Hepatocyte (in vitro differentiated cells): ENCODE data around the gene REG3G. TPM values are rescaled to one million over a fixed set of nuclear protein-coding genes. Genes with fewer than 3 reads are reported as not detected.

Source experiments
- DNase-seq: peaks from one replicate; pipeline ENCODE4 v3.0.0-alpha.2; 2016; ENCODE audit warnings: low spot score
- H2AFZ ChIP-seq: fragments of 200-600 bp; sonication (generic); 2 replicates; pipeline ENCODE4 v1.6.0; 2016; ENCODE audit warnings: antibody characterized with exemption, mild to moderate bottlenecking
- H3K27ac ChIP-seq: fragments of 200-600 bp; sonication (generic); 2 replicates; pipeline ENCODE4 v1.5.1; 2016; ENCODE audit warnings: mild to moderate bottlenecking
- H3K27me3 ChIP-seq: fragments of 200-600 bp; sonication (generic); 2 replicates; pipeline ENCODE4 v1.6.1; 2016
- H3K36me3 ChIP-seq: fragments of 200-600 bp; sonication (generic); replicated peaks from 2 replicates; pipeline ENCODE4 v1.5.1; 2016; ENCODE audit warnings: low read depth; ENCODE audit not compliant: insufficient read depth
- H3K4me1 ChIP-seq: fragments of 200-600 bp; sonication (generic); 2 replicates; pipeline ENCODE4 v1.5.1; 2016; ENCODE audit warnings: mild to moderate bottlenecking, moderate library complexity; ENCODE audit not compliant: insufficient read depth
- H3K4me2 ChIP-seq: fragments of 200-600 bp; sonication (generic); 2 replicates; pipeline ENCODE4 v1.6.0; 2016
- H3K4me3 ChIP-seq: fragments of 200-600 bp; sonication (generic); 2 replicates; pipeline ENCODE4 v1.5.1; 2016; ENCODE audit warnings: mild to moderate bottlenecking
- H3K79me2 ChIP-seq: fragments of 200-600 bp; sonication (generic); 2 replicates; pipeline ENCODE4 v1.6.0; 2017; ENCODE audit warnings: mild to moderate bottlenecking
- H3K9me2 ChIP-seq: fragments of 200-600 bp; sonication (generic); replicated peaks from 2 replicates; pipeline ENCODE4 v1.6.0; 2017; ENCODE audit warnings: mild to moderate bottlenecking; ENCODE audit not compliant: insufficient read depth
- H3K9me3 ChIP-seq: fragments of 200-600 bp; sonication (generic); 2 replicates; pipeline ENCODE4 v1.5.1; 2016; ENCODE audit warnings: low read depth, mild to moderate bottlenecking
- H4K20me1 ChIP-seq: fragments of 200-600 bp; sonication (generic); 2 replicates; pipeline ENCODE4 v1.6.0; 2016; ENCODE audit warnings: mild to moderate bottlenecking; ENCODE audit not compliant: insufficient read depth, poor library complexity, severe bottlenecking
- EZH2 ChIP-seq: fragments of 200-600 bp; sonication (generic); IDR thresholded peaks from 2 replicates; pipeline ENCODE4 v1.6.1; 2016; ENCODE audit warnings: antibody characterized with exemption, mild to moderate bottlenecking, borderline replicate concordance
- EZH2phosphoT487 ChIP-seq: fragments of 200-600 bp; sonication (generic); IDR thresholded peaks from one replicate; pipeline ENCODE4 v1.6.1; 2018; ENCODE audit warnings: antibody characterized with exemption, mild to moderate bottlenecking, low read depth, moderate library complexity; ENCODE audit not compliant: unreplicated experiment, severe bottlenecking
- WGBS: methylation state at CpG from one replicate; pipeline ENCODE4 v1.1.6; 2016; ENCODE audit warnings: low lambda C conversion rate; ENCODE audit errors: missing lambda C conversion rate; 5-methylcytosine and 5-hydroxymethylcytosine counted together
- polyA plus RNA-seq: library from polyadenylated mRNA; unstranded; fragments of >200 nt; fragmentation: Nextera tagmentation; extraction: Ambion mirVana; gene quantifications from 2 replicates; pipeline ENCODE4 v1.2.1, GENCODE V29; 2016
- total RNA-seq: library from RNA; depleted of rRNA; stranded (reverse); fragments of >200 nt; gene quantifications from 2 replicates; pipeline ENCODE4 v1.2.3, GENCODE V29; 2014
- TF ChIP-seq, protein P1 (sequence below): fragments of 200-600 bp; sonication (generic); IDR thresholded peaks from 2 replicates; pipeline ENCODE4 v1.5.1; 2016; ENCODE audit warnings: antibody characterized with exemption, mild to moderate bottlenecking; ENCODE audit not compliant: poor library complexity

The REG3G gene
- total and polyA plus RNA-seq, 2 experiments from 2014 or later = 0.30 to 1.3 TPM

DNA sequence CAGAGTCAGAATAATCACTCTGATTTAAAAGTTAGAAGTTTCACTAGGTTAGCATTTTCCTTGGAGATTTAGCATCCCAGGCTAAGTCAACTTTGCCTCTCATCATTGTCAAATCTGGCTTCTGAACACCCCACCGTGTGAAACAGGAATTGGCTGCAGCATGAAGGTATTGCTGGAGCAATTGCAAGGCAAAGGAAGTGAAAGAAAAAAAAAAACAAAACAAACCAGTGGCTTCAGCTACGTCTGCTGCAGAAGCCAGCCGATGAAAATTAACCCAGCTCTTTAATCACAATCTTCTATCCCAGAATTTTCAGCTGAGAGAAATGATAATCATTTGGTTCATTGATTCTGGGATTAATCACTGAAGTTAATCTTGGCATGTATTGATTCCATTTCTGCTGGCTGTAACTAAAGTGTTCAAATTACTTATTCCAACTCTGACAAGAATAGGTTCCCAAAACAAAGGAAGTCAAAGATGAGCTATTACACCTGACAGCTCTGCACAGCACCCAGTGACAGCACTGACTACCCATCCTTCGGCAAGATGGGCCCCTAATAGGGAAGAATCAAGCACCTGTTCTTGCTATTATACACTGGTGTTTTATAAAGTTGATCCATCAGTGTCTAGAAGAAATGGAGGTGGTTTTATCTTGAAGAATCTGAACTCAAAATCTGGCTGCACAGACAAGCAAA, 42.7 kb upstream of the REG3G start:
- Histone ChIP-seq H3K4me3 (no peak overlapping the region), H3K36me3 (no peaks in the 10 kb centered on the region), H4K20me1 (no peaks in the 10 kb centered on the region), H3K27me3 (no peaks in the 10 kb centered on the region), H3K9me2 (no peaks in the 10 kb centered on the region), H3K27ac (no peak overlapping the region), H3K4me1 (no peaks in the 10 kb centered on the region), H3K4me2 (no peak overlapping the region), H2AFZ (no peak overlapping the region), H3K79me2 (no peaks in the 10 kb centered on the region), H3K9me3 (no peaks in the 10 kb centered on the region)
- no peak for DNase-seq
- WGBS = 74% methylated on average over 4 of the region's 4 CpGs
- TF ChIP-seq EZH2phosphoT487 = no peak
- no peak for TF ChIP-seq EZH2
- TF ChIP-seq, protein P1, sequence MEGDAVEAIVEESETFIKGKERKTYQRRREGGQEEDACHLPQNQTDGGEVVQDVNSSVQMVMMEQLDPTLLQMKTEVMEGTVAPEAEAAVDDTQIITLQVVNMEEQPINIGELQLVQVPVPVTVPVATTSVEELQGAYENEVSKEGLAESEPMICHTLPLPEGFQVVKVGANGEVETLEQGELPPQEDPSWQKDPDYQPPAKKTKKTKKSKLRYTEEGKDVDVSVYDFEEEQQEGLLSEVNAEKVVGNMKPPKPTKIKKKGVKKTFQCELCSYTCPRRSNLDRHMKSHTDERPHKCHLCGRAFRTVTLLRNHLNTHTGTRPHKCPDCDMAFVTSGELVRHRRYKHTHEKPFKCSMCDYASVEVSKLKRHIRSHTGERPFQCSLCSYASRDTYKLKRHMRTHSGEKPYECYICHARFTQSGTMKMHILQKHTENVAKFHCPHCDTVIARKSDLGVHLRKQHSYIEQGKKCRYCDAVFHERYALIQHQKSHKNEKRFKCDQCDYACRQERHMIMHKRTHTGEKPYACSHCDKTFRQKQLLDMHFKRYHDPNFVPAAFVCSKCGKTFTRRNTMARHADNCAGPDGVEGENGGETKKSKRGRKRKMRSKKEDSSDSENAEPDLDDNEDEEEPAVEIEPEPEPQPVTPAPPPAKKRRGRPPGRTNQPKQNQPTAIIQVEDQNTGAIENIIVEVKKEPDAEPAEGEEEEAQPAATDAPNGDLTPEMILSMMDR = no peak

- H3K36me3 ChIP-seq = no peaks in the 10 kb centered on the region
- no peaks in the 10 kb centered on the region for H3K9me3 ChIP-seq
- no peaks in the 10 kb centered on the region for H3K79me2 ChIP-seq
- no peak overlapping the region for H2AFZ ChIP-seq
- no peak for DNase-seq
- no peaks in the 10 kb centered on the region for H3K27me3 ChIP-seq
- no peaks in the 10 kb centered on the region for H3K4me1 ChIP-seq
- TF ChIP-seq EZH2phosphoT487 = no peak
- no peak for TF ChIP-seq EZH2
- TF ChIP-seq, protein P1 = no peak
- no peak overlapping the region for H3K4me3 ChIP-seq
- no peaks in the 10 kb centered on the region for H4K20me1 ChIP-seq
- 94% methylated on average over 7 of the region's 7 CpGs for WGBS
- H3K9me2 ChIP-seq = no peaks in the 10 kb centered on the region
- H3K27ac ChIP-seq = no peak overlapping the region
- no peak overlapping the region for H3K4me2 ChIP-seq
Observed at GRCh38 chr2:78984386-78984785, 41.1 kb upstream of the REG3G start.

GRCh38 chr2:78985558-78985957, 39.9 kb upstream of the REG3G start:
- H3K4me3 ChIP-seq = no peak overlapping the region
- 83% methylated on average over 1 of the region's 1 CpG for WGBS
- no peak for TF ChIP-seq EZH2phosphoT487
- TF ChIP-seq, protein P1 = no peak
- no peak for TF ChIP-seq EZH2

More at GRCh38 chr2:78985558-78985957, 39.9 kb upstream of the REG3G start:
- Histone ChIP-seq H2AFZ (no peak overlapping the region), H3K27me3 (no peaks in the 10 kb centered on the region), H3K27ac (no peak overlapping the region), H3K9me2 (no peaks in the 10 kb centered on the region), H4K20me1 (no peaks in the 10 kb centered on the region), H3K79me2 (no peaks in the 10 kb centered on the region), H3K4me2 (no peak overlapping the region), H3K9me3 (no peaks in the 10 kb centered on the region), H3K36me3 (no peaks in the 10 kb centered on the region), H3K4me1 (no peaks in the 10 kb centered on the region)
- DNase-seq = no peak
